NT2/D1 (cell line): ENCODE results near the gene AGBL4.

Source experiments
- DNase-seq: peaks from one replicate; pipeline ENCODE4 v3.0.0-alpha.2; 2011; ENCODE audit warnings: low read depth, low spot score
- H3K27me3 ChIP-seq: 2 replicates; pipeline ENCODE4 v1.6.0; 2011; ENCODE audit warnings: mild to moderate bottlenecking; ENCODE audit not compliant: insufficient read length, insufficient read depth
- H3K36me3 ChIP-seq: 2 replicates; pipeline ENCODE4 v1.6.1; 2011; ENCODE audit warnings: mild to moderate bottlenecking, low read length, mixed read lengths; ENCODE audit not compliant: insufficient read depth, insufficient read length
- H3K4me1 ChIP-seq: 2 replicates; pipeline ENCODE4 v1.5.1; 2011; ENCODE audit not compliant: insufficient read depth, insufficient read length
- H3K4me3 ChIP-seq: 2 replicates; pipeline ENCODE4 v1.5.1; 2011; ENCODE audit warnings: low read depth; ENCODE audit not compliant: insufficient read length
- H3K9ac ChIP-seq: 2 replicates; pipeline ENCODE4 v1.6.0; 2011; ENCODE audit warnings: low read depth; ENCODE audit not compliant: insufficient read length
- H3K9me3 ChIP-seq: 2 replicates; pipeline ENCODE4 v1.5.1; 2011; ENCODE audit warnings: mild to moderate bottlenecking, low read length; ENCODE audit not compliant: insufficient read depth
- SUZ12 ChIP-seq: IDR thresholded peaks from 2 replicates; pipeline ENCODE4 v1.6.1; 2011; ENCODE audit not compliant: insufficient read length, insufficient read depth; ENCODE audit errors: extremely low read depth
- YY1 ChIP-seq: IDR thresholded peaks from 2 replicates; pipeline ENCODE4 v1.6.1; 2011; ENCODE audit not compliant: insufficient read length, insufficient read depth
- ZNF274 ChIP-seq: IDR thresholded peaks from 2 replicates; pipeline ENCODE4 v1.6.1; 2011; ENCODE audit warnings: mild to moderate bottlenecking, low read depth, low read length

The AGBL4 gene

DNA sequence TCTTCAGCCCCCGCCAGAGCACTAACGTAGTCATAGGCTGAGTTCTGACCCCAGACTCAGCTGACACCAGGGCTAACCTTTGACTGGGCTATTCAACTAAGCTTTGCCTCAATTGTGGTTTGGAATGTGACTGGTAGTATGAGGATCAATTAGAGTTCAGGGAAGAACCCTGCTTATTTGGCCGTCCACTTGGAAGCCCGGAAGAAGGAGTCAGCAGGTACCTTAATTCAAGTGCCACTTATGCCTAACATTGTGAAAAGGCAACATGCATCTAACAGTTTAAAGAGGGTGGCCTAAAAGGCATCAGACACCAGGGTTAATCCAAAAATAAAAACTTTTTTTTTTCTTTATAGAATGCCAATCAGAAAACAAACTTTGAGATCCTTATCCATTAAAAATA, 1339.4 kb downstream of the AGBL4 start:
- no peak for TF ChIP-seq SUZ12
- TF ChIP-seq ZNF274: no peak
- no peak for TF ChIP-seq YY1
- DNase-seq: no peak
- Histone ChIP-seq H3K4me1 (peaks cover 11% of the 10 kb centered on the region), H3K36me3 (no peaks in the 10 kb centered on the region), H3K27me3 (no peaks in the 10 kb centered on the region), H3K4me3 (no peak overlapping the region), H3K9me3 (no peaks in the 10 kb centered on the region), H3K9ac (no peak overlapping the region)

GRCh38 chr1:48683839-48684238, 1339.9 kb downstream of the AGBL4 start:
- no peaks in the 10 kb centered on the region for H3K9me3 ChIP-seq
- H3K27me3 ChIP-seq: no peaks in the 10 kb centered on the region
- no peak for DNase-seq
- peaks cover 11% of the 10 kb centered on the region for H3K4me1 ChIP-seq
- H3K9ac ChIP-seq: no peak overlapping the region
- TF ChIP-seq SUZ12 (no peak), YY1 (no peak), ZNF274 (no peak)
- H3K4me3 ChIP-seq: no peak overlapping the region
- H3K36me3 ChIP-seq: no peaks in the 10 kb centered on the region

- no peak overlapping the region for H3K9ac ChIP-seq
- H3K4me3 ChIP-seq: no peak overlapping the region
- no peaks in the 10 kb centered on the region for H3K27me3 ChIP-seq
- H3K36me3 ChIP-seq: no peaks in the 10 kb centered on the region
- no peak for DNase-seq
- TF ChIP-seq YY1: no peak
- no peak for TF ChIP-seq ZNF274
- TF ChIP-seq SUZ12: no peak
- peaks cover 7% of the 10 kb centered on the region for H3K4me1 ChIP-seq
- no peaks in the 10 kb centered on the region for H3K9me3 ChIP-seq
These were observed 1342.1 kb downstream of the AGBL4 start for GRCh38 chr1:48681476-48682305.

DNA sequence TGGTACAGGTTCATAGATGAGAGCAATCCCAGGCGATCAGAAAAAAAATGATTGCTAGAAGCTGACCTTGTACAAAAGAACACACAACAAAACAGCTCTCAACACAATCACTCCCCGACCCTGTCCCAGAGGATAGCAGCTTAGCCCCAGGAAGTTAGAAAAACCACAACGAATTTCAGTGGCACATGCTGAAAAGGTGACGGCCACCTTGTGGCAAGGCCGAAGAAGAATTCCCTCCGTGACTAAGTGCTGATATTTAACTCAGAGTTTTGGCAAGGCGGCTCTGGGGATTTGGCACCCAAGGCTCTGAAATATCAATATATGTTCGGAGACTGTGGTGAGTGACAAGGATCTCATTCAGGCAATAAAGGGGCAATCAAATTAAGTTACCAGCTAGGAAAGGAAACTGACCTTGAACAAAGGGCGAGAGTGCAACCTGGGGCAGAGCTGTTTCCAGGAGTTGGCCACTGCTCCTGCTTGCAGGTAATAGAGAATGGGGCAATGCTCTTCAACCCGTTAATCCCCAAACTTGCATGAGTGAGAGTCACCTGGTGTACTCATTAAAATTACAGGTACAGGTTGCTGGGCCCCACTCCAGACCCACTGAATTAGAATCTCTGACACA, 1343.2 kb downstream of the AGBL4 start:
- Histone ChIP-seq H3K4me1 (peaks cover 7% of the 10 kb centered on the region), H3K36me3 (no peaks in the 10 kb centered on the region), H3K9me3 (no peaks in the 10 kb centered on the region), H3K27me3 (no peaks in the 10 kb centered on the region), H3K9ac (no peak overlapping the region), H3K4me3 (no peak overlapping the region)
- TF ChIP-seq YY1 (no peak), SUZ12 (no peak), ZNF274 (no peak)
- DNase-seq: no peak

GRCh38 chr1:48679859-48680258, 1343.9 kb downstream of the AGBL4 start:
- Histone ChIP-seq H3K4me1 (peaks cover 7% of the 10 kb centered on the region), H3K36me3 (no peaks in the 10 kb centered on the region), H3K4me3 (no peak overlapping the region), H3K27me3 (no peaks in the 10 kb centered on the region), H3K9me3 (no peaks in the 10 kb centered on the region), H3K9ac (no peak overlapping the region)
- DNase-seq: no peak
- TF ChIP-seq SUZ12 (no peak), YY1 (no peak), ZNF274 (no peak)

DNA sequence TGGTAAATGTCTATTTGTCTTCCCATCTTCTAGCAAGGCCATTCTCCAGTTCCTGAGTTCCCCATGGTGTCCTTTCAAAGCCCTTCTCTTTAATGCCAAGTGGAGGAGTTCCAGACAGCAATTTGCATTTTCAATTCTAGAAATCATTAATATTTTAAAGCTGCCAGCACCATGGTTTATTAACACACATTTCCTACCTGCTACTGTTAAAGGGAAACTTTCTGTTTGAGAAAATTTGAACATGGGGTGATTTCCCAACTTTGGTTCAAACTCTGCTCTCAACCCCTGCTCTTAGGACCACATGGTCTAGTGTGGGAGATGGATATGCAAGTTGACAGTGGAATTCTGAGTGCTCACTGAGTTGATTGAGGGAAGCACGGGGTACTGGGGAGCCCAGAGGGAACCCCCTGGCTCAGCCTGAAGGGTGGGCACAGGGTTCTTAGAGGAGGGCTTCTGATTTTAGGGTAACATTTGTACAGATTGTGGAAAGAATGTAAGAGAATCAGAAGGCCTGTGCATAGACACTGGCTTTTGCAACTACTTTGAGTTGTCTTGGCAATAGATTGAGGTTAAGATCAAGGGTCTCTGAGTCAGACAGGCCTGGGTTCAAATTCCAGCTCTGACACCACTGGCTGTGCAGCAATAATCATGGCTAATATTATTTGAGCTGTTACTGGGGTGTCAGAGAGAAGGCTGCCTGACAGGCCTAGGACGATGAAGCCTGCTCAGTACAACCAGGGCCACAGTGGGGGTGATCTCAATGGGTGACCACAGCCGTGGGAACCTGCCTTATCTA, 1344.8 kb downstream of the AGBL4 start:
- no peak for DNase-seq

More for the DNA sequence above, 1344.8 kb downstream of the AGBL4 start:
- Histone ChIP-seq H3K36me3 (no peaks in the 10 kb centered on the region), H3K9me3 (no peaks in the 10 kb centered on the region), H3K4me3 (no peak overlapping the region), H3K9ac (no peak overlapping the region), H3K27me3 (no peaks in the 10 kb centered on the region), H3K4me1 (peaks cover 10% of the 10 kb centered on the region)
- no peak for TF ChIP-seq SUZ12
- TF ChIP-seq ZNF274: no peak
- no peak for TF ChIP-seq YY1
